DMS114 treated with DMSO at 0.1 percent for 48 hours (cell line): Measurements from ENCODE around the gene ZPBP2.
"Not testable (repeated sequence)": the region's sequence is repeated elsewhere in the genome, so short reads cannot be mapped to it uniquely, and the experiment has no call there.

Source experiments
- DNase-seq: peaks from one replicate; lab custom pipeline; 2025; ENCODE audit not compliant: unreplicated experiment; lab: John Stamatoyannopoulos, UW

ZPBP2 gene

DNA sequence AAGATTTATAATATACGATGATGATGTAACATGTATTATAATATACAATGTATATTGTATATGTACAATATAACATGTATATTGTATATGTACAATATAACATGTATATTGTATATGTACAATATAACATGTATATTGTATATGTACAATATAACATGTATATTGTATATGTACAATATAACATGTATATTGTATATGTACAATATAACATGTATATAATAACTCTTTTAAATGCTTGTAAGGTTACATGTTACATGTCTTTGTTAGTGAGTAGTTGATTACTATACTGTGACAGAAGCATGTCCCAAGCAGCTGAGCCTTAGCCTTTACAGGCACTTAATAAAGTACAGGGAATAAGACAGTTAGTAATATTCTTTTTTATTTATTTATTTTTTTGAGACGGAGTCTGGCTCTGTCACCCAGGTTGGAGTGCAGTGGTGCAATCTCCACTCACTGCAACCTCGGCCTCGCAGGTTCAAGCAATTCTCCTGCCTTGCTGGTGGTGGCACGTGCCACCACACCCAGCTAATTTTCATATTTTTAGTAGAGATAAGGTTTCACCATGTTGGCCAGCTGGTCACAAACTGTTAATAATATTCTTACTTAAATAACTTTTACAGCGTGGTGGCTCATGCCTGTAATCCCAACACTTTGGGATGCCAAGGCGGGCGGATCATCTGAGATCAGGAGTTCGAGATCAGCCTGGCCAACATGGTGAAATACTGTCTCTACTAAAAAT, 11.9 kb upstream of the ZPBP2 start:
- not testable (repeated sequence) for DNase-seq

- DNase-seq: no peak
These were observed 6.8 kb upstream of the ZPBP2 start for GRCh38 chr17:39861235-39861634.

DNA sequence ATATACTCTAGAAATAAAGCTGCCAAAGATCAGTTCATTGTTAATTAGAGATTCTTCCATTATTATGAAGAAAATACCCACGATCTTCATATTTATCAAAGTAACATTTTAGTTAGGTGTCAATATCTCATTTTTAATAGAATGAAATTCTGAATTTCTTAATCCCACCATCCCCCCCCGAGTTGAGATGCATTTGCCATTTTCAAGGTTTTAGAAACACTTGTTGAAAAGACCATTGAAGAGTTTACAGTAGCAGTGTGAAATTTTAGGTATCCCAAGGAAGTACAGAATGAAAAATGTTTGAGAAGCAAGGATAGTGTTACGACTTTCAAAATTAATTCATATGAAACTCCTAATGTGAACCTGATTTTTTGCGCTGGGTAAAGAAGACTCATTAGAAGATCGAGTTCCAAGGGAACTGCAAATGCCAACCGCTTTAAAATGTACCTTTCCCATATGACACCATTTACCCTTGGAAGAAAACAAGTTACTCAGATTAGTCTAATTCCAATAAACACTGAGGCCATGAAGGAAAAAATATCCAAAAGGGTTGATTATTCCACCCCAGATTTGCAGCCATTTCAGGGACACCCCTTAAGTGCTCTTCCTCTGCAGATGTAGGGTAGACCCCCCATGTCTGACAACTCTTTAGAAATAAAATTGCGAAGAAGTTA, 4.6 kb upstream of the ZPBP2 start:
- DNase-seq: no peak

DNA sequence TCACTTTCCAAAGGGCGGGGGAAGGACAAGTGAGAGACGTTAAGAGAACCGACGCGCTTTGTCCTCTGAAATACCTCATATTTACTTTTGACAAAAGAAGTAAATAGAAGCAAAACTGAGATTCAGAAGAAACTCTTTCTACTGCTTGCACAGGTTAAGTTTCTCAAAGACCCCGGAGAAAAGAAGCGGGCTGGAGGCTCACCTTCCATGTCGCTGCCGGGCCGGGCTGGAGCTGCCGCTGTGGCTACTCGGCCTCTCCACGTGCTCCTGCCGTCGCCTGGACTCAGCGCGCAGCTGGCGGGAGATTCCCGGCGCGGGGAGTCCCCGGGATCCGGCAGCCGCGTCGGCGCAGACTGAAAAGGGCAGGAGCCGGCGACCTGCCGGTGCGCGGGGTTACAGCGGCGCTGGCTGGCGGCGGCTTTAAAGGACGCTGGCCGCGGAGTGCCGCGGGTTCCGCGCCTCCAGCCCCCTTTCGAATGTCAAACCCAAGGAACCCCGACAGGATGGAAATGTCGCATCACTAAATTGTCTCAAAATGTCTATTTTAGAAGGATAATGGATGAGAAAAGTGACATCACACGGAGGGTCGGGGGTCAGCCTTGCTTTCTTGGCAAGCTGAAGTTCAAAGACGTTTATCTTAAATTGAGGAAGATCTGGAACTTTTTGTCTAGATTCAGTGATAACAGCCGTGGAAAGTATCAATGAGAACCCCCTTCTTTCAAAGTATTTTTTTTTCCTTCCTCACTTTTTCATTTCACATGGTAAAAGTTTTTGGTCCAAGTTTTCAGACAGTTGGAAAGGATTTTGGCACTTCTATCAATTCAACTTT, 3.9 kb upstream of the ZPBP2 start, which contains the start of gene IKZF3:
Gene IKZF3 (minus strand): TSS at position 395 of the 829 bp plus-strand sequence. CDS start 186 bp downstream, at position 209.
- no peak for DNase-seq

DNA sequence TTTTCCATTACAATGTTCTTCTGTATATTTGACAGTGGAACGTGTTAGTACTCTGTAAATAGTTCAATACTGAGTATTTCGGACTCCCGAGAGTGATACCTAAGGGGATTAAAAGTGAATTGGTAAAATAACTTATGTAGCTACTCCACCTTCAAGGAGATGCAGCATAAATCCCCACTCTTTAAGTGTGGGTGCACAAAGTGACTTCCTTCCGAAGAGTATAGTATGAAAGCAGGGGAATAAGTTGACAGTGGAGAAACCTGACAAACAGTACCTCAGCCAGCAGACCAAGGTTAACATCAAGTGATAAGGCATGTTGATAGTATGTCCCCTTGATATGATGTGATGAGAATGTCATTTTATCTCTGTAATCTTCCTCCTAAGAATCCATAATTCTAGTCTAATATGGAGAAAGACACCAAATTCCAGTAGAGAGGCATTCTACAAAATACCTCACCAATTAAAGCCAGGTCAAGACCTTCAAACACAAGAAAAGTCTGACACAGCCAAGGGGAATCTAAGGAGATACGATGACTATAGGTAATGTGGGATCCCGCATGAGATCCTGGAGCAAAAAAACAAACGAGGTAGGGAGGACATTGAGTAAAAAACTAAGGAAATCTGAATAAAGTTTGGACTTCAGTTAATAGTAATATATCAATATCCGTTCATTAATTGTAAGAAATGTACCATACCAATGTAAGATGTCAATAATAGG, 1.8 kb upstream of the ZPBP2 start:
- no peak for DNase-seq

DNA sequence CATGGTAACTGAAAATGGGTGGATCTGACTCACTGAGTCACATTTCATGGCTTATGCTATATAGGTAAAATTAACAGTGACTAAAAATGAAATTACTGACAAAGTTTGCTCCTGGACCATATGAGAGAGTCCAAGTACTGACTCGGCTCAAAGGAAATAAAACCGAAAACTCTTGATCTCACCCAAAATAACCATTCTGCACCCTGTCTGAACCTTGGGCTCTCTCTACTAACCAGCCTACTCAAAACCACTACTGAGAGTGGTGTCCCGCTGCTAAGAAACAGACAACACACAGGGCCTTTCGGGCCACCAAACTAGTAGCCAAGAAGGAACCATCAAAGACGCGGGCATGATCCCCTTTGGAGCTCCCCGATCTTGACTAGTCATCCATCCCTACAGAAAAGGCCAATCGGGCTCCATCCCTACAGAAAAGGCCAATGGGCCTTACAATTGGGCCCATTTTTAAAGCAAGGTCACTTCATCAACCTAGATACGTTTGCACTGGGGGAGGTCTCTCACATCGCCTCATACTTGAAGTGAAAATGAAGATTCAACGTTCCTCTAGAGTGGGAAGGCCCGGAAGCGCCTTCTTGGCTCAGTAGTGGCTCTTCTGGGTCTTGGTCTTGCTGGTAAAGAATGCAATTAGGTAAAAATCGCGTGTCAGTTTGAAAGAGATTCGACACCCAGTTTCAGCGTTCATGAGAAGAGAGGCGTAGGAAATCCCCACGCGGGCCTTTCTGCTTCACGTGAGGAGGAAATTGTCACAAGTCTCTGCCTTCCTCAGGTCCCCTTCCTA, 720 bp upstream of the ZPBP2 start:
- DNase-seq: no peak

DNA sequence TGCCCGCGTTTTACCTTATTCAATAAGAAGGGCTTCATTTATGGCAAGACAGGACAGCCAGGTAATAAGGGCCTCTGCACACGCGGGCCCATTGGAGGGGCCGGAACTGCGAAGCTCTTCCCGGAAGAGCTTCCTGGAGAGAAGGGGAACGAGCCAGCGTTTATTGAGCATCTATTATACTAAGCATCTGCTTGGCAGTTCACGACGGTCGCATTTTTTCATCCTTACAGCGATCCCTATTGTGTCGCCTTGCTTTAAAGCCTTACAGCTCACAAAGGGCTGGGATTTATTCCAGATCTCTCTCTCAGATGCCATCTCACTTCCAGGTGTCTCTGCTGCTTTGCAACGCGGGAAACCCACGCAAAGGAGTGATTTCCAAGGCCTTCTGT, 546 bp downstream of the ZPBP2 start:
- DNase-seq: no peak

DNA sequence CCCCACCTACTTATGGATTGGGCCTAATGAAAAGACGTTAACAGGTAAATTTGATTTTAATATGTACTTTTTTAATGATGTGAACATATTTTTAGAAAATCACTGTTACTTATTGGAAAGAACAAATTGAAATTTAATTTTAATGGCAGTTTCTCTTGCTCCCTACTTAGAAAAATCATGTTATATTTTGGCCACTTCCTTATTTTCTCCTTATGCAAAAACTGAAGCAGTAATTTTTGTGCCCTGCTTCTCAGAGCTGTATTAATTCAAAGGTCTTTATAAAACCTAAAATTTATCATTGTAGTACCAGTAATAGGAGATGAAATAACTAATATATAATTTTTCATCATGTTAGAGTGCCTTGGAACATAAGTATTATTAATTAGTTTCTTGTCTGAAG, 2.8 kb downstream of the ZPBP2 start:
- no peak for DNase-seq

DNA sequence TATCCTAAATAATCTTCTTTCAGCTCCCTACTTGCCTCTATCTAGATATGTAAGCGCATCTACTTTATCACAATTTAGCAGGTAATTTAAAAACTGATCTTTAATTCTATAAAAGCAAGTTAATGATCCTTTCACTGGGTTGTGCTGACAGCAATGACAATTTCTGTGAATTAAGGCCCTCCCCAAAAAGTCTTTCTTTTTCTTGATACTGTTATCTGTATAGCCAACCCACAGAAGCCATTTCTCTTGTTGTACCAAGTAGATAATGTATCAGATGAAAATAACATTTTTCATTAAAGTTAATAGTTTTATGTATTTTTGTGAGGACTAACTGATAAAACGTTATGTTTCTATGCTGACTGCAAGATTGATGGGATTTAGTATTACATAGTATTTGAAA, 3.8 kb downstream of the ZPBP2 start:
- no peak for DNase-seq

GRCh38 chr17:39872751-39873150, 4.7 kb downstream of the ZPBP2 start:
- no peak for DNase-seq

DNA sequence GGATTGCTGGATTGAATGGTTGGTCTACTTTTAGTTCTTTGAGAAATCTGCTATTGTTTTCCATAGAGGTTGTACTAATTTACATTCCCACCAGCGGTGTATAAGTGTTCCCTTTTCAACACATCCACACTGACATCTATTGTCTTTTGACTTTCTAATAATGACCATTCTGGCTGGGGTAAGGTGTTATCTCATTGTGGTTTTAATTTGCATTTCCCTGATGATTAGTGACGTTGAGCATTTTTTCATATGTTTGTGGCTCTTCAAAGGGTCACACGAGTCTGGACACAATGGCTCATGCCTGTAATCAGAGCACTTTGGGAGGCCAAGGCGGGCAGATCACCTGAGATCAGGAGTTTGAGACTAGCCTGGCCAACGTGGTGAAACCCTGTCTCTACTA, 18.1 kb downstream of the ZPBP2 start:
- not testable (repeated sequence) for DNase-seq

- no peak for DNase-seq
These were observed 19.1 kb downstream of the ZPBP2 start for GRCh38 chr17:39887078-39887477.

DNA sequence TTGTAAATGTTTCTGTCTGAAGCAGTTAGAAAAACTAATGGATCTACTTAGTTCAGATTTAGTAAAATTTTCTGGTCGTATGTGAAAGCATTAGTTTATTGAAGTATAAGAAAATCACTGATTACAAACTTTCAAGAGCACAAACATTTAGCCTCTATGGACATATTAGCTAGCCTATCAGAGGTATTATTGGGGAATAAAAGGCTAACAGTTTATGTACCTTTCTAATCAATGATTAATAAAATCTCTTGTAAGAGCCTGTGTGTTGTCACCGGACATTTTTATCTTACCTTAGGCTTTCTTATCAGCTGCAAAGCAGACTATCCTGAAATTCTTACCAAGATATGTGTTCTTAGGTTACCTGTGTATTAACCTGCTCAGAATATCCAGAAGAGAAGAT, 21.2 kb downstream of the ZPBP2 start:
- DNase-seq: no peak

DNA sequence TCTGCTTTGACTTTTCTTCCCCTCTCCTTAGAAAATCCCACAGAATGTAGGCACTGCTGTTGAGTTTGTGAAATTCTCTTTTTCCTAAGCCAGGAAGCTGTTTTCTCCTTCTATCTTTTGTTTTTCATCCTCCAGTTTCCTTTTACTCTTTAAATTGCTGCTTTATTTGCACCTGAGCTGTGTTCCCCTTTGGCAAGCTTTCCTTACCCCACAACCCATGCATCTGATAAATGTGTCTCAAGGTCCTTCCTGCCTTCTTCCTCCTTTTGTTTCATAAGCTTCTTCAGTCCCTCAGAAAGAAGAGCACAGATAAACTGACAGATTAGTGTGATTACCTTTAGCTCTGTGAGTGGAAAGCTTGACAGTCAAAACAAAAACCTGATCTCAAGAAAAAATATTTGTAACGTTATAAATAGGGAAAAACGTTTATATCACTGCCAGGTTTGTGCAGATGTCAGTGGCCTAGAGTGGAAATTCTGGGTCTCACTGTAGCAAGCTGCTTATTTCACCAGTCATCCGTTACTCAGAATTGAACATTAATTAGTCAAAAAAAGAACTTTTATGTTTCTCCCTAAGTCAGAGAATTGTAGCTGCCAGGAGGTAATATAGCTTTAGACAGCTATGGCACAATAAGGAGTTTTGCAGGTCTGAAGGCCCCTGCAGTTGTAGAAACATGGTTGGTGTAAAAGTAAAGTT, 26.8 kb downstream of the ZPBP2 start:
- DNase-seq: no peak

- no peak for DNase-seq
These were observed 30.1 kb downstream of the ZPBP2 start for GRCh38 chr17:39898088-39898487.

GRCh38 chr17:39899215-39899614, 31.2 kb downstream of the ZPBP2 start:
- DNase-seq: no peak

GRCh38 chr17:39902027-39902426, 34.0 kb downstream of the ZPBP2 start:
- not testable (repeated sequence) for DNase-seq

DNA sequence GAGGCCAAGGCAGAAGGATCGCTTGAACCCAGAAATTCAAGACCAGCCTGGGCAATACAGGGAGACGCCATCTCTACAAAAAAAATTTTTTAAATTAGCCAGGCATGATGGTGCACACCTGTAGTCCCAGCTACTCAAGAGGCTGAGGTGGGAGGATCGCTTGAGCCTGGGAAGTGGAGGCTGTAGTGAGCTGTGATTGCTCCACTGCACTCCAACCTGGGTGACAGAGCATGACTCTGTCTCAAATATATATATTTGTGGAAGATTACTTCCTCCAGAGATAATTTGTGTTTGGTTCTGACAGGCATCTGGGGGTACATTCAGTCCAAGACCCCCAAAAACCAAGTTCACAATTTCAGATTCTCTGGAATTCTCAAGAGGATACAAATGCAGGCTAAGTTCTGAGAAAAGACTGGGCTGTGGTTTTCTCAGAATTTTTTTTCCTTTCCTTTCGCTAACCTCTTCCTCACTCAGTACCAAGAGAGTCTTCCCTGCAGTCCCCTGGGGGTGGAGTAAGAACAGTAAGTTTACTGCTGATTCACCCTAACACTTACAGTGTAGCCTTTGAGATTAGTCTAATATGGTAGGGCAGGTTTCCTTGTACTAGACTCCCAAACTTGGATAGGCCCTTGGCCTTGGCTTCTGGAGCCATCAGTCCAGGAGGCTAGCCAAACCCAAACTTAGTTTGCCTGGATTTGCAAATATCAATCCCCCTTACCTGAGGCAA, 35.3 kb downstream of the ZPBP2 start:
- no peak for DNase-seq

DNA sequence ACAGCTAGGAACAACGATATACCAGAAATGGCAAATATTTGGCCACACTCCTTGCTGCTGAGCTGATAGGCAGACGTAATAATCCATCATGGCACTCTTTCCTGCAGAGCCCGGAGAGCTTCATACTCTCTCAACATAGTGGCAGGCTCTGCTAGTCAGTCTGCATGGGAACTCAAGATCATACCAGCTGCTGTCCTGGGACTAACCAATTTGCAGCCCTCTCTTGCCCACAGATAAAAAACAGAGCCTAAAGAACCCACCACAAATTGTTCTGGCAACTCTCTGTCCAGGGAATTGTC, 36.9 kb downstream of the ZPBP2 start:
- DNase-seq: no peak
